Measurements from ENCODE around the gene GRIK4. TPM values are rescaled to one million over a fixed set of nuclear protein-coding genes. Genes with fewer than 3 reads are reported as not detected.

GRIK4 gene
- polyA plus RNA-seq, 1 donor from 2014 or later = 3.4 TPM

DNA sequence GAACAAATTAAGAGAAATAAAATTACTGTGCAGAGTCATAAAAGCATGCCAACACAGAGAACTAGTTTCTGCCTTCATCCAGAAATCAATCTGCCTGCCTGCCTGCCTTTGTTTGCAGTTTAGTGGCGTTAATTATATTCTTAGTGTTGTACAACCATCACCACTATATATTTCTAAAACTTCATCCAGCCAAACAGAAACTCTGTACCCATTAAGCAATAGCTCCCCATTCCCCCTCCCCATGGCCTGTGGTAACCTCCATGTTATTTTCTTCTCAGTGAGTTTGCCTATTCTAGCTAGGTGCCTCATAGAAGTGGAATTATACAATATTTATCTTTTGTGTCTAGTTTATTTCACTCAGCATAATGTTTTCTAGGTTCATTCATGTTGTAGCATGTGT, 329.1 kb downstream of the GRIK4 start:
- H3F3A ChIP-seq (ENCODE audit: insufficient read depth, low read length, poor library complexity, severe bottlenecking) = no peaks in the 10 kb centered on the region
- H3K4me3 ChIP-seq (ENCODE audit: low read length) = no peak overlapping the region
- H3K9ac ChIP-seq (ENCODE audit: low read length) = no peak overlapping the region
- H3K79me2 ChIP-seq (replicated peaks; ENCODE audit: insufficient read depth, low read length) = no peaks in the 10 kb centered on the region
- no peak overlapping the region for H3K4me2 ChIP-seq (ENCODE audit: low read length)
- no peaks in the 10 kb centered on the region for H4K20me1 ChIP-seq (ENCODE audit: insufficient read depth)
- no peaks in the 10 kb centered on the region for H3K36me3 ChIP-seq (ENCODE audit: insufficient read depth, low read length)
- TF ChIP-seq, protein P1, sequence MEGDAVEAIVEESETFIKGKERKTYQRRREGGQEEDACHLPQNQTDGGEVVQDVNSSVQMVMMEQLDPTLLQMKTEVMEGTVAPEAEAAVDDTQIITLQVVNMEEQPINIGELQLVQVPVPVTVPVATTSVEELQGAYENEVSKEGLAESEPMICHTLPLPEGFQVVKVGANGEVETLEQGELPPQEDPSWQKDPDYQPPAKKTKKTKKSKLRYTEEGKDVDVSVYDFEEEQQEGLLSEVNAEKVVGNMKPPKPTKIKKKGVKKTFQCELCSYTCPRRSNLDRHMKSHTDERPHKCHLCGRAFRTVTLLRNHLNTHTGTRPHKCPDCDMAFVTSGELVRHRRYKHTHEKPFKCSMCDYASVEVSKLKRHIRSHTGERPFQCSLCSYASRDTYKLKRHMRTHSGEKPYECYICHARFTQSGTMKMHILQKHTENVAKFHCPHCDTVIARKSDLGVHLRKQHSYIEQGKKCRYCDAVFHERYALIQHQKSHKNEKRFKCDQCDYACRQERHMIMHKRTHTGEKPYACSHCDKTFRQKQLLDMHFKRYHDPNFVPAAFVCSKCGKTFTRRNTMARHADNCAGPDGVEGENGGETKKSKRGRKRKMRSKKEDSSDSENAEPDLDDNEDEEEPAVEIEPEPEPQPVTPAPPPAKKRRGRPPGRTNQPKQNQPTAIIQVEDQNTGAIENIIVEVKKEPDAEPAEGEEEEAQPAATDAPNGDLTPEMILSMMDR (IDR thresholded peaks at IDR 0.05; ENCODE audit: poor library complexity, severe bottlenecking) = no peak
- TF ChIP-seq RAD21 (conservative IDR thresholded peaks at IDR 0.05) (no peak), TAF1 (IDR thresholded peaks at IDR 0.05; ENCODE audit: low read depth) (no peak), MXI1 (conservative IDR thresholded peaks at IDR 0.05; ENCODE audit: poor library complexity, severe bottlenecking) (no peak), EP300 (conservative IDR thresholded peaks at IDR 0.05; ENCODE audit: poor library complexity, severe bottlenecking) (no peak), POLR2AphosphoS5 (IDR thresholded peaks at IDR 0.05) (no peak), EZH2 (IDR thresholded peaks at IDR 0.05; ENCODE audit: borderline replicate concordance, insufficient read depth, low read length, poor library complexity, severe bottlenecking) (no peak), SMC3 (conservative IDR thresholded peaks at IDR 0.05; ENCODE audit: poor library complexity) (no peak)
- TF ChIP-seq, protein P2, sequence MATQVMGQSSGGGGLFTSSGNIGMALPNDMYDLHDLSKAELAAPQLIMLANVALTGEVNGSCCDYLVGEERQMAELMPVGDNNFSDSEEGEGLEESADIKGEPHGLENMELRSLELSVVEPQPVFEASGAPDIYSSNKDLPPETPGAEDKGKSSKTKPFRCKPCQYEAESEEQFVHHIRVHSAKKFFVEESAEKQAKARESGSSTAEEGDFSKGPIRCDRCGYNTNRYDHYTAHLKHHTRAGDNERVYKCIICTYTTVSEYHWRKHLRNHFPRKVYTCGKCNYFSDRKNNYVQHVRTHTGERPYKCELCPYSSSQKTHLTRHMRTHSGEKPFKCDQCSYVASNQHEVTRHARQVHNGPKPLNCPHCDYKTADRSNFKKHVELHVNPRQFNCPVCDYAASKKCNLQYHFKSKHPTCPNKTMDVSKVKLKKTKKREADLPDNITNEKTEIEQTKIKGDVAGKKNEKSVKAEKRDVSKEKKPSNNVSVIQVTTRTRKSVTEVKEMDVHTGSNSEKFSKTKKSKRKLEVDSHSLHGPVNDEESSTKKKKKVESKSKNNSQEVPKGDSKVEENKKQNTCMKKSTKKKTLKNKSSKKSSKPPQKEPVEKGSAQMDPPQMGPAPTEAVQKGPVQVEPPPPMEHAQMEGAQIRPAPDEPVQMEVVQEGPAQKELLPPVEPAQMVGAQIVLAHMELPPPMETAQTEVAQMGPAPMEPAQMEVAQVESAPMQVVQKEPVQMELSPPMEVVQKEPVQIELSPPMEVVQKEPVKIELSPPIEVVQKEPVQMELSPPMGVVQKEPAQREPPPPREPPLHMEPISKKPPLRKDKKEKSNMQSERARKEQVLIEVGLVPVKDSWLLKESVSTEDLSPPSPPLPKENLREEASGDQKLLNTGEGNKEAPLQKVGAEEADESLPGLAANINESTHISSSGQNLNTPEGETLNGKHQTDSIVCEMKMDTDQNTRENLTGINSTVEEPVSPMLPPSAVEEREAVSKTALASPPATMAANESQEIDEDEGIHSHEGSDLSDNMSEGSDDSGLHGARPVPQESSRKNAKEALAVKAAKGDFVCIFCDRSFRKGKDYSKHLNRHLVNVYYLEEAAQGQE (IDR thresholded peaks at IDR 0.05; ENCODE audit: borderline replicate concordance) = no peak
- no peaks in the 10 kb centered on the region for H3K27me3 ChIP-seq (ENCODE audit: insufficient read depth, low read depth, low read length)
- H3K9me3 ChIP-seq (ENCODE audit: low read length) = no peaks in the 10 kb centered on the region
- no peak overlapping the region for H3K27ac ChIP-seq (ENCODE audit: low read length)
- no peak overlapping the region for H2AFZ ChIP-seq (ENCODE audit: low read depth, low read length)
- H3K9me2 ChIP-seq (ENCODE audit: insufficient read depth, low read length) = no peaks in the 10 kb centered on the region

DNA sequence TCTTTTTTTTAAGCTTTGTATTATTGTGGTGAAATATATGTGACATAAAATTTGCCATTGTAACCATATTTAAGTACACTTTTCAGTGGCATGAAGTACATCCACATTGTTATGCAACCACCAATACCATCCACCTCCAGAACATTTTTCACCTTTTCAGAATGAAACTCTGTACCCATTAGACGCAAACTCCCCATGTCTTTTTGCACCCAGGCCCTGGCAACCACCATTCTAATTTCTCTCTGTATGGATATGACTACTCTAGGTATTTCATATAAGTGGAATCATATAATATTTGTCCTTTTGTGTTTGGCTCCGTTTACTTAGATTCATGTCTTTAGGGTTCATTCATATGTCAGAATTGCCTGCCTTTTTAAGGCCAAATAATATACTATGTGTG, 329.5 kb downstream of the GRIK4 start:
- H3K4me2 ChIP-seq (ENCODE audit: low read length) = no peak overlapping the region
- no peaks in the 10 kb centered on the region for H3K9me2 ChIP-seq (ENCODE audit: insufficient read depth, low read length)
- no peak overlapping the region for H3K9ac ChIP-seq (ENCODE audit: low read length)
- no peak overlapping the region for H3K4me3 ChIP-seq (ENCODE audit: low read length)
- TF ChIP-seq, protein P2 (IDR thresholded peaks at IDR 0.05; ENCODE audit: borderline replicate concordance) = no peak
- TF ChIP-seq MXI1 (conservative IDR thresholded peaks at IDR 0.05; ENCODE audit: poor library complexity, severe bottlenecking) = no peak
- no peak overlapping the region for H3K27ac ChIP-seq (ENCODE audit: low read length)
- no peaks in the 10 kb centered on the region for H3K36me3 ChIP-seq (ENCODE audit: insufficient read depth, low read length)
- H3K79me2 ChIP-seq (replicated peaks; ENCODE audit: insufficient read depth, low read length) = no peaks in the 10 kb centered on the region
- no peaks in the 10 kb centered on the region for H3F3A ChIP-seq (ENCODE audit: insufficient read depth, low read length, poor library complexity, severe bottlenecking)
- H4K20me1 ChIP-seq (ENCODE audit: insufficient read depth) = no peaks in the 10 kb centered on the region
- H3K27me3 ChIP-seq (ENCODE audit: insufficient read depth, low read depth, low read length) = no peaks in the 10 kb centered on the region
- H2AFZ ChIP-seq (ENCODE audit: low read depth, low read length) = no peak overlapping the region
- H3K9me3 ChIP-seq (ENCODE audit: low read length) = no peaks in the 10 kb centered on the region

Data from neural cell (in vitro differentiated cells).